Measurements from ENCODE around the gene HABP2.

DNA sequence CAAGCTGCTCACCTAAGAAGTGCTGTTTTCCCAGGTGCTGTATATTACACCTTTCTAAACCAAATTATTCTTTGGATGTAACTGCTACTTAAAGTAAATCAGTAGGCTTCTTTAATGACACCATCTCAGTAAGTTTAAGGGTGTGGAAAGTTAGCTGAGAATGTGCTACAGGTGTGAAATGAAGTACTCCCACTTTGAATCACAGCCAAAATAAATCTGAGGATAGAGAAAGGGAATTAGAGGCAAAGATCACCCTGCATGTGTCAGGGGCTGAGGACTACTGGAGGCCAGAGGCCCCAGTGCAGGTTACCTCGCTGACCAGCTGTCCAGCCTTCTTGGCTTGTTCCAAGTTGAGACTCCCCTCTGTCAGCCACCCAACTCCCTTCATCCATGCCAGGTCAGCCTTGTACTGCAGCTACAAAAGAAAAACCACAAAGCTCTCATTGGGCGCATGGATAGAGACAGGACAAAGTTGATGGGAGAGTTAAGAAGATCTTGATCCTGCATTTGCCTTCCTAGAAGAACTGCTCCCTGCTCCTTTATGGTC lies 75.8 kb downstream of the HABP2 start:
- TF ChIP-seq CTCF (IDR thresholded peaks at IDR 0.05) (no peak), POLR2A (IDR thresholded peaks at IDR 0.05) (no peak)

Data from stomach (tissue), 4 donors.